HG02840 (cell line): Measurements from ENCODE around the gene GAS2L2.

Source experiments
- ATAC-seq: cut with Tn5 transposase; IDR thresholded peaks from one replicate; pipeline ENCODE4 v1.9.1; 2021; ENCODE audit warnings: mild to moderate bottlenecking, moderate library complexity, moderate number of reproducible peaks; ENCODE audit not compliant: unreplicated experiment, low FRiP score

GAS2L2 gene

DNA sequence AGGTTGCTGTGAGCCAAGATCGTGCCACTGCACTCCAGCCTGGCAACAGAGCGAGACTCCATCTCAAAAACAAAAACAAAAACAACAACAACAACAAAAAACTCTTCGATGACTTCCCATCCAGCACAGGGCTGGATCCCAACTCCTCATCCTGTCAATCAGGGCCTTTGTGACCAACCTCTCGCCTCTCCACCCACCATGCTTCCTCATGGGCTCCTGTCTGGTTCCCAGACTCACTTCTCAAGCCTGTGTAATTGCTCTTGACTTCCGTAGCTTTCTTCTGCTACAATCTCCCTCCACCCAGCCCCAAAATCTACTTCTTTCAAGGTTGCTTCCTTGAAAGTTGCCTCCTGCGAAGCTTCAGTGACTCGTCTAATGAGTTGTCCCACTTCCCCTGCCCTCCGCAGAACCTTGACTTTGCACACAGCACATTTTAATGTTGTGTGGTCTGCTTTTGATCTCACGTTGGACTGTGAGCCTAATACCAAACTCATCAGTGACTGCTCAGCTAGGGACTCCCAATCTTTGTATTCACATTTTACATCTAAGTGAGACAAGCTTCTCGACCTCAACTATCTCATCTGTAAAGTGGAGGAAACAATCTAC, 22.5 kb downstream of the GAS2L2 start:
- no peak for ATAC-seq

DNA sequence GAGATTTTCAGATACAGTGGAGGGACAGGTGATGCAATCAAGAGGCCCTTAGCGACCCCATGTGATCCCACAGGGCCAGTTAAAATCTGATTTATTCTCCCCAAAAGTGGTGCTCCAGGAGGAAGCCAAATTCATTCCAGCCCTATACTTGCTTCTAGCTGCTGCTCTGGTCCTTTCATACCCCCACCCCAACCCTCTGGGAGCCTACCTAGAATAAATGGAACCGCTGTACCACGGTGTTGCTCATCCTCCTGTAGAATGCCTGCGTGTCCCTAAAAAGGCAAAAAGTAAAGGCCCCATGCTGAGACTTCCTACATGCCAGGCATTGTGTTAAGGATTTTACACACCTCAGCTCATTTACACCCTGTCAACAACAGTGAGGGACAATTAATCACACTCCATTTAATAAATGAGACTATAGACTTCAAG, 23.6 kb downstream of the GAS2L2 start:
- ATAC-seq, result no peak

GRCh38 chr17:35728551-35728950, 24.5 kb downstream of the GAS2L2 start:
- no peak for ATAC-seq

GRCh38 chr17:35727635-35728034, 25.4 kb downstream of the GAS2L2 start:
- no peak for ATAC-seq

- ATAC-seq, result no peak
These were observed 26.0 kb downstream of the GAS2L2 start for GRCh38 chr17:35726953-35727460.

- no peak for ATAC-seq
These were observed 26.7 kb downstream of the GAS2L2 start for GRCh38 chr17:35726127-35726952.

- ATAC-seq, result no peak
These were observed 27.3 kb downstream of the GAS2L2 start for GRCh38 chr17:35725802-35726126.

GRCh38 chr17:35725058-35725457, 28.0 kb downstream of the GAS2L2 start:
- no peak for ATAC-seq

DNA sequence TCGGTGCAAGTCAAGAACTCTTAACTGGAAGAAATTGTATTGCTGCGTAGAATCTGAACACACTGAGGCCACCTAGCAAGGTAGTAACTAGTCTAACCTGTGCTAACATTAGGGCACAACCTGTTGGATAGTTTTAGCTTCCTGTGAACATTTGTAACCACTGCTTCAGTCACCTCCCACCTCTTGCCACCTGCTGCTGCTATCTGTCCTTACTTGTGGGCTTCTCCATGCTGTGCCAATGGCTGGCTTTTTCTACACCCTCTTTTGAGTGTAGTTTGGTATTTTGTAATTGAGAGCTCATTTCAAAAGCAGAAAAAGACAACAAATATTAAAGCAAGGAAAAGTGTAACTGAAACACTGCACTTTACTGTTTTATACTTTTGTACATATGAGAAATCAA, 29.3 kb downstream of the GAS2L2 start:
- ATAC-seq, result no peak

- ATAC-seq, result no peak
These were observed 35.6 kb downstream of the GAS2L2 start for GRCh38 chr17:35717475-35717874.

DNA sequence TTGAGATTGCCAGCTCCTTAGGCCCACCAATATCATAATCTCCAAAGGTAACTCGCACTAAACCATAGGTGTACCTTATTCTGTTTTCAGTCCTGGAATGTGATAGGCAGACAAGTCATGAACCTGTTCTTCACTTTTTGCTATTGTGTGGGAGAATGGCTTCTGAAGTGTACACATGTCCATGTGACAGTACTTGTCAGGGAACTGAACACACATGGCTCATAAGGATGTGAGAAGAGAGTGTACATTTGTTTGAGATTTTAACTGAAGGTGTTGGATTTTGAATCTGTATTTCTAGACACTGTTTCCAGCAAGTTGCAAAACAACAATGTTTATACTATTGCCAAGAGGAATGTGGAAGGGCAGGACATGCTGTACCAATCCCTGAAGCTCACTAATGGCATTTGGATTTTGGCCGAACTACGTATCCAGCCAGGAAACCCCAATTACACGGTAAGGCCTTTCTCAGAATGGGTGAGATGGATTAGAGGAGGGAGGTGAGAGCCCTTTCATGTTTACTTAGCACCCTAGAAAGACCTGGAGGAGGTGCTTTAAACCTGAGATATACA, 36.1 kb downstream of the GAS2L2 start:
- ATAC-seq, result no peak

- no peak for ATAC-seq
These were observed 36.9 kb downstream of the GAS2L2 start for GRCh38 chr17:35716173-35716572.

GRCh38 chr17:35715416-35715815, 37.6 kb downstream of the GAS2L2 start:
- ATAC-seq, result no peak

DNA sequence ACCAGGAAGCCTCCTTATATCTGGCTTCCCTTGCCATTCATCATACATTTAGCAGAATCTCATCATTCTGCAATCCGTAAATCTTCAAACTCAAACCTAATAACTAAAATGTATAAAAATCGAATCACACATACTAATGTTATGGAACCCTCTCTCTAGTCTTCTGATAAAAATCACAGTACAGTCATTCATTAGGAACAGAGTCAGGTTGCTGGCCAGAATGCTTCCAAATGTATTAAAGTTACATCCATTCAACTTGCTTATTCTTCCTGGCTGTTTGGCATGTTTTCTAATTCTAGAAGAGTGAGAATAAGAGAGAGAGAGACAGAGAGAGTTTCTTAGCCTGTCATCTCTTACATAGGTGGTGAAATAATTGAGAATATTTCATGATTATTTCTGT, 38.1 kb downstream of the GAS2L2 start:
- no peak for ATAC-seq

DNA sequence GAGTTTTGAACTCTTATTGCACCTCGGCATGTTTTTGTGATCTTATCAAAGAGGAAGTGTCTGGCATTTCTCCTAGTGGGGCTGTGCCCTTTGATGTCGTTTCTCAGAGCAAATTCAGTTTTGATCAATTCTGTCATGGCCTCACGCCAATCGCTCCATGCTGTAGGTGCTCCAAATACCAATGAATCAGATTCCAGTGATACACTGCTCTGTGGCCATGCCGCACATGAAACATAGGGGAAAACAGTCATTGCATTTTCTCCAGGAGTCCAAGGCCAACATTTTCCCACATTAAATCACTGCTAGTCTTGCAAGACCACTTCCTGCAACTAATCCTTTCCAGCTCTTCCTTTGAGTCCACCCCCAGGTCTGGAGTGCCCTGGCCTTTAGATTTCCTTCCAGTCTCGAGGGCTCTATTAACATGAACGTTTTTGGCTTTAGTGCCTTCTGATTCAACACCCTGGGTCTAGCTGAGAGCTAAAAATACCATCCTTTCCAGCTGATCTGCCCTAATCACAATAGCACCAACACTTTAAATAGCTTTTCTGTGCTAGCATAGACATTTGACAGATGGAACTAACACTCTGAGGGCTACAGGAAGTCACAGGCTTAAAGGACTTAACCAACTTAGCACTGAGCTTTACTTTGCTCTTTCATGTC, 39.8 kb downstream of the GAS2L2 start:
- no peak for ATAC-seq

DNA sequence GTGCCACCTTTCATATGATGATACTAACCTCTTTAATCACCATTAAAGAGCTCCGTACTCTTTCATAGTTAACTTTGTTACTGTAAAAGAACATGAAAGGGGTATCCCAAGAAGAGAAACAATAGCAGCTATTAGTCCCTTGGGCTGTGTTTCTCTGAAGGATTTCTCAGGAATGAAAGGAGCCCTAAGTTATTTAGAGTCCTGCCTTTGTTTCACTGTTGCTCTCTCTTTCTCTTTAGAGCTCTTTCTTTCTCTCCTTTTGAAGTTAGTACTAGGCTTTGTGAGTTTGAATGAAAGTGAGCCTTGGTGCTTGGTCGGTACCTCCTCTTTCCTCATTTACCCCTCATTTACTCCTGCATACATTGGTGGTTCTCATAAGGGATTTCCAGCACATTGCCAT, 42.1 kb downstream of the GAS2L2 start:
- no peak for ATAC-seq

DNA sequence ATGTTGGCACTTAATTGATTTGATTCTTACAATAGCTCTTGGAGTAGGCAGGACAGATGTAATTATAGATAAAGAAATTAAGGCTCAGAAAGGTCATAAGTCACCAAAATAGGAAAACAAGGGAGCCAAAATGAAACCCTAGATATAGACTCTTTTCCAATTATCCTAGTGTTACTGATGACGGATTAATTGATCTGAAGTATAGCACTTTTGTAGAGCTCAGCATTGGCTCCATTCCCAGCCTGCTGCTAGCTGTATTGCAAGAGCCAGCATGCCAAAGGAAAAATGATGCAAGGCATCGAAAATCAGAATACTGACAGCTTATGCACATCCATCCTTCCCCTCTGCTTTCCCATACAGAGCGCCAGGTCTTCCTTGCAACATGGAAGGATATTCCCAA, 43.2 kb downstream of the GAS2L2 start:
- ATAC-seq, result no peak

- ATAC-seq, result no peak
These were observed 44.1 kb downstream of the GAS2L2 start for GRCh38 chr17:35708951-35709350.

GRCh38 chr17:35708149-35708548, 44.9 kb downstream of the GAS2L2 start:
- ATAC-seq, result no peak

GRCh38 chr17:35705705-35706104, 47.3 kb downstream of the GAS2L2 start:
- ATAC-seq, result no peak

DNA sequence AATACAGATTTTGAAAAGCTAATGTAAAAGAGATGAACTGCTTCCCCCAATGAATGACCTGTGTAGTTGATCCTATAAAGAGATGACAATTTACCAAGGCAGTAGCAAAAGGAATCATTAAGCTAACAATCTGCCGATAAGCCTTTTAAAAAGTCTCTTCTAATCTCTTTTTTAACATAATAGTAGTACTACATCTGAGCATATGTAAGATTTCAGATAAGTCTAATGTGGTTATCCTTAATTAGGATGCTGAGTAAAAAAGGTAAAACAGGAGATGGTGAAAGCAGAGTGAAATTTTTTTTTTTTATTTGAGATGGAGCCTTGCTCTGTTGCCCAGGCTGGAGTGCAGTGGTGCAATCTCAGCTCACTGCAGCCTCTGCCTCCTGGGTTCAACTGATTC, 47.8 kb downstream of the GAS2L2 start:
- no peak for ATAC-seq
